HG03280 (cell line): ENCODE measurements around the gene FERMT3.
"Not testable (repeated sequence)": the region's sequence is repeated elsewhere in the genome, so short reads cannot be mapped to it uniquely, and the experiment has no call there.

ENCODE experiments used
- ATAC-seq: cut with Tn5 transposase; IDR thresholded peaks from one replicate; pipeline ENCODE4 v1.9.1; 2021; ENCODE audit warnings: mild to moderate bottlenecking, moderate library complexity; ENCODE audit not compliant: unreplicated experiment

Gene FERMT3

DNA sequence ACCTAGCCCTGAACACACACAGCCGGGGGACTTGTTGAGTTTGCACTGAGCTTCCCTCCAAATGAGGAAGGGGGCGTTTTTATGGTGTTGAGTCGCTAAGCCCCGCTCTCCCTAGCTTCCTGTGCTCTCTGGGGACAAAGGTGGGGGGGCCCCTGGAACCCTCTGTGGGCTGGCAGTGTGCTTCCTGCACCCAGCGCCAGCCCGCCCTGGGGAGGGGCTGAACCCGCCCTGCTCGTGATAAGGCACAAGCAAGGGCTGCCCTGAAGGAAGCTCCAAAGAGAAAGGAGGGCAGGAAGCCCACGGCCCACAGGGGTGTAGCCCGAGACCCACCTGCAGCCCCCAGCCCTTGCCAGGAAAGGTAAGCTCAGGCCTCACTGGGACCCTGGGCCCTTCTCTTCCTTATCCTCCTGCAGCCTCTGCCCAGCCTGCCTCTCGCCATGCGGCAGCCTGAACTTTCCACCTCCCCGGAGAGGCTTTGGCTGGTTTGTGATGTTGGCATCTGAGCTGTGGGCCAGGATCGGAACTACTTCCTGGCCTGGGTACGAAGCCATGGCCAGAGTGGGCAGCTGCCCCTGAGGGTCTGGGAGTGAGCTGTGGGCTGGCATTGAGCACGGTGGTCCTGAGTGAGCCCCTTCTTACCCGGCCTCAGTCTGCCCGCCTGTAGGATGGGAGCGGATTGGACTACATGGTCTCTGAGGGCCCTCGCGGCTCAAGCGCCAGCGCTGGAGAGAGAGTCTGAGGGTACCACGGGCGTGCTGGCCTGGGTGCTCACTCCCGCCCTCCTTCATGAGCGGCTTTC lies at the start of gene FERMT3:
TSS of gene FERMT3 (plus strand) at position 265 of the 799 bp plus-strand sequence. CDS start 644 bp downstream, outside the sequence.
- no peak for ATAC-seq

- ATAC-seq, result no peak
Observed at GRCh38 chr11:64157631-64158394, 48.7 kb upstream of the FERMT3 start.

DNA sequence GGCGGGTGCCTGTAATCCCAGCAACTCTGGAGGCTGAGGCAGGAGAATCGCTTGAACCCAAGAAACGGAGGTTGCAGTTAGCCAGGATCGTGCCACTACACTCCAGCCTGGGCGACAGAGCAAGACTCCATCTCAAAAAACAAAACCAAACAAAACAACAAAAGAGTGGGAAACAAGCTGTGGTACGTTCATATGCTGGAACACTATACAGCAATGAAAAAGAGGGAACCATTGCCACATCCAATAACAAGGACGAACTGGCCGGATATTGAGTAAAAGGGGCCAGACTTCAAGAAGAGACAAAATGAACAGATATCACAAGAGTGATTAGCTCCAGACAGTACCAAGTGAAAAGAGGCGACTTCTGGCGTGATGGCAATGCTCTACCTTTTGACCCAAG lies 45.5 kb upstream of the FERMT3 start:
- ATAC-seq, result no peak

- ATAC-seq, result not testable (repeated sequence)
Observed at GRCh38 chr11:64162769-64163168, 43.8 kb upstream of the FERMT3 start.

- no peak for ATAC-seq
Observed at GRCh38 chr11:64163951-64164350, 42.6 kb upstream of the FERMT3 start.

DNA sequence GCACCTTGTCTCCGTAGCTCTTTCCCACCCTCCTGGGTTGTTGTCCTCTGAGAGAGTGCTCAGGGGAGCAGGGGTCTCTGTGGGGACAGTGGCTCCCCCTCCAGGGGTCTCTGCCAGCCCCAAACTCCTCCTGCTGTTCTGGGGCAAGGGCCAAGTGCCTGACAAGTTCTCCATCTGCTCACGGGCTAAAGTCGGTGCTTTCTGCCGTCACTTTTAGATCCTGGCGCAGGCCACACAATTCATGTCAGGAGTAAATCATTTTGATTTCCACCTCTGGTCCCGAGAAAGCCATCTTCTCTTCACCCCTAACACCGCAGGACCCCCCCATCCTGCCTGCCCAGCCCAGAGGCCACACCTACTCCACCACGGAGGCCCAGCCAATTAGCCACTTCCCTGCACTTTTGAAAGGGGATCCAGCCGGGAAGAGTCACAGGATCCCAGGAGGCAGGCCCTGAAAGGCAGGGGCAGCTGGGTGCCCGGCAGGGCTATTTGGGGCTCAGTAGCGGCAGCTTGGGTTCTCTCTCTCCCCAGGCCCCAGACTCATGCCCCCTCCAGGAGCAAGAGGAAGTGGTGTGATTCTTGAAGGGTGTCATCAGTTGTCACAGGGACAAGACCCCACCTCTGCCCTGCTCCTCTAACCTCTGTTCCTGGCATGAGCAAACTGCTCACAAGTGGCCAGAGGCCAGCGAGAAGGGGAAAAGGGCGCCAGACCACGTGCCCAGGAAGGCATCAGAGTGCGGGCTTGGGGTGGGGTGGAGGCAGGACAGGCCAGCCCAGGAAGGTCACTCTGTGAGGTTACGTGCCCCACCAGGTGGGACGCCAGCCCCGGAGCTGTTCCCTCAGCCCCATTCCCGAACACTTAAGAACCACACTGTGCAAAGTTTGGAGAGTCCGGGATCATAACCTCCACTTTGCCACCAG lies 41.9 kb upstream of the FERMT3 start:
- ATAC-seq, result no peak

- ATAC-seq, result no peak
Observed at GRCh38 chr11:64165481-64165841, 41.1 kb upstream of the FERMT3 start.

- peak; percentile 75 for ATAC-seq
Observed at GRCh38 chr11:64165842-64166635, 40.5 kb upstream of the FERMT3 start, which contains the start of gene MACROD1. Gene MACROD1, minus strand, starts transcription at chr11:64166113. Its CDS starts 119 bp downstream, at chr11:64165994.

DNA sequence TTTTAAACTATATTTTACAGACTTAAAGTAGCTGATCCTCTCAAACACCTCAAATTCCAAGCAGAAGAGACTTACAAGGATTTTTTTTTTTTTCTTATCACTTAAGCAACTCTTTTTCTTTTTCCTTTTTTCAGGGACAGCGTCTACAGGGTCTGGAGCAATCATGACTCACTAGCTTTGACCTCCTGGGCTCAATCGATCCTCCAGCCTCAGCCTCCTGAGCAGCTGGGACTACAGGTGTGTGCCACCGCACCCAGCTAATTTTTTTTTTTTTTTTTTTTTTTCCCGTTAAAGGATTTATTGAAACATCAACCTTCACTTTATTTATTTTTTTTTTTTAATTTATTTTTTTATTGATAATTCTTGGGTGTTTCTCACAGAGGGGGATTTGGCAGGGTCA lies 36.1 kb upstream of the FERMT3 start:
- ATAC-seq, result no peak

DNA sequence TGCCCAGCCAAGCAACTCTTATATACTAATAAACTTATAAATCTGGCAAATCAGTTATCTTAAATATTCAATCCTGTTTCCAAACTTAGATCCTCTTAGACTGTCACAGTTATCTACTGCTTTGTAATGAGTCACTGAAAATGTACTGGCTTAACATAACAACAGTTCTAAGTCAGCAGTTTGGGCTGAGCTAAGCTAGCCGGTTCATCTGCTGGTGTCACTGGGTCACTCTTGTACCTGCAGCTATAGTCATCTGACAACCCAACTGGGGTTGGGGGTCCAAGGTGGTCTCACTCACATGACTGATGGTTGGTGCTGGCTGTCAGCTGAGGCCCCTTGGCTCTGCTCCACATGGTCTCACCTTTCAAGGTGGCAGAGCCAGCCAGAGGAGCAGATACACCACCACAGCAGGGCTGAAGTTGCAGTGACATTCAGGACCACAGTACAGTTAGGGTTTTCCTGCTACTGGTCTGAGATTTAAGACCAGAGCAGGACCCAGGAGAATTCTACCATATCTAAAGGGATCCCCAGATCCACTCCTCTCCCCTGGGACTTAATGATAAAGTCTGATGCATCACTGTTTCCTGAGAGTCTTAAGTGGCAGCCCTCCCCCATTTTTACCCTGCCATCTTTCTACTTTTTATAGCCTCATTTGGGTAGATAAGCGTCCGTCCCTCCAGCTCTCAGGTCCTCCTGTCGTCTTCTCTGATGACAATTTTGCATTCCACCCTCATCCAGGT lies 32.7 kb upstream of the FERMT3 start:
- no peak for ATAC-seq

- ATAC-seq, result no peak
Observed at GRCh38 chr11:64176751-64177150, 29.8 kb upstream of the FERMT3 start.

DNA sequence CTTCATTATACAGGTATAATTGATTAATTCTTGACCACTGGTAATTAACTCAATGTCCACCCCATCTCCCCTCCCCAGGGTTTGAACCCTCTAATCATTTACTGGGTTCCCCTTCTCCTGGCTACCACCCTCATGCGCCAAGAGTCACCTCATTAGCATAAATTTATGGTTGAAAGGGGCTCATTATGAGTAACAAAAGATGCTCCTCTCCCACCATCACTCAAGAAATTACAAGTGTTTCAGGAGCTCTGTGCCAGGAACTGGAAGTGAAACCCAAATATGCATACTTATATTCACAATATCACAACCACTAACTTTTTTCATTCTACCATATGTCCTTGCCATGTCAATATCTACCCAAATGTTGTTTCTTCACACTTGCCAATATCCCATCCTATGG lies 28.3 kb upstream of the FERMT3 start:
- no peak for ATAC-seq

DNA sequence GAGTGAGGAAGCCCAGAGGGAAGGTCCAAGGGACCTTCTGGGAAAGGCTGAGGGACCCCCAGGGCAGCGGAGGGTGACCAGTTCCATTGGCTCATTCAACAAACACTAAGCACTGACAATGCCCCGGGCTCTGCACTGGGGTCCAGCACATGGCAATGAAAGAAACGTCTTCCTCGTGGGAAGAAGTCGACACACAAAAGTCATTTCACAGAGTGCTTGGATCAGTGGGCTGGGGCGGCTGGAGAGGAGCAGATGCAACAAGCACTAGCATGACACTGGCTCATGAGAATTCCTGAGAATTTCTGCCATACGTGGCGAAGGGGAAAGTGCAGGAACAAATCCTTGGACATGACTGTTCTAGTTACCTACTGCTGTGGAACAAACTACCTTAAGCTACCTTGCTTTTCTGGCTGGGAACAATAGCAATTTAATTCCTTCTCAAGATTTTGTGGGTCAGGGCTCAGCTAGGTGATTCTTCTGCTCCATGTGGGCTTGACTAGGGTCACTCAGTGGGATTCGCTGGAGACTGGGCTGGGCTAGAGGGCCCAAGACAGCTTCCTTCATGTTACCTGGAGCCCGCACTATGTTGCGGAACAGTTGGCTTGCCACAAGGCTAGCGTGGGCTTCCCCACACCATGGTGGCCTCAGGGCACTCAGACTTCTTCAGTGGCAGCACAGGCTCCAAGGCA lies 27.4 kb upstream of the FERMT3 start:
- ATAC-seq, result no peak

DNA sequence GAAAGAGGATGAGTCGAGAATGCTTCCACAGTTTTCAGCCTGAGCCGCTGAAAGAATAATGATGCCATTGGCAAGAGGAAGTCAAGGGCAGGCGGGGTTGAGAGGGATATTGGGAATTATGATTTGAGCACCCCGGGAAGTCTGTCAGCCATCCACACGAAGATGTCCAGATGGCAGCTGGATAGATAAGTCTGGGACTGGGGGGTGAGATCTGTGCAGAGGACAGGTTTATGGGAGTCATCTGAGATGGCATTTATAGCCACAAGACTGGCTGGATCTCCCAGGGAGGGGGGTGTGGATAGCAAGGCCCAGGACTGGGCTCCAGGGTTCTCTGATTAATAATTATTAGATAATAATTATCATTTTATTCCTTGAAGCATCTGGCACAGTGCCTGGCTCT lies 25.6 kb upstream of the FERMT3 start:
- ATAC-seq, result no peak

GRCh38 chr11:64181506-64182411 lies 24.8 kb upstream of the FERMT3 start:
- ATAC-seq, result no peak

GRCh38 chr11:64183890-64184289 lies 22.6 kb upstream of the FERMT3 start:
- no peak for ATAC-seq

- ATAC-seq, result peak; percentile 16
Observed at GRCh38 chr11:64185175-64185692, 21.3 kb upstream of the FERMT3 start.
